Keratinocyte (primary cell): ENCODE data around the gene TAS2R43. TPM values are rescaled to one million over a fixed set of nuclear protein-coding genes. Genes with fewer than 3 reads are reported as not detected.
"Not testable (repeated sequence)": the region's sequence is repeated elsewhere in the genome, so short reads cannot be mapped to it uniquely, and the experiment has no call there.

Experiments used
- DNase-seq: peaks from one replicate; pipeline ENCODE4 v3.0.0-alpha.2; 2011; ENCODE audit warnings: low read depth, missing footprints, low spot score
- FAIRE-seq: peaks from 2 replicates; lab custom pipeline; 2011; peaks lifted over from hg19 to GRCh38; lab: Jason Lieb, UNC
- H2AFZ ChIP-seq: 2 replicates; pipeline ENCODE4 v1.6.0; 2012; ENCODE audit warnings: low read length, control low read depth, inconsistent platforms; ENCODE audit not compliant: control insufficient read depth
- H3K27ac ChIP-seq: 2 replicates; pipeline ENCODE4 v1.5.1; 2011; ENCODE audit warnings: low read length; ENCODE audit not compliant: control insufficient read depth, insufficient read depth
- H3K27me3 ChIP-seq: 3 replicates; pipeline ENCODE4 v1.6.0; 2011; ENCODE audit warnings: low read length; ENCODE audit not compliant: control insufficient read depth, insufficient read depth; ENCODE audit errors: extremely low read depth
- H3K36me3 ChIP-seq, 2 experiments: 2 replicates in 1 of 2; 3 replicates in 1 of 2; pipeline ENCODE4 v1.5.1; 2011; ENCODE audit warnings: low read length in 2 of 2, mild to moderate bottlenecking in 1 of 2; ENCODE audit not compliant: control insufficient read depth in 2 of 2, insufficient read depth in 2 of 2; ENCODE audit errors: extremely low read depth in 1 of 2
- H3K4me1 ChIP-seq: 3 replicates; pipeline ENCODE4 v1.5.1; 2011; ENCODE audit warnings: low read length; ENCODE audit not compliant: control insufficient read depth, insufficient read depth; ENCODE audit errors: extremely low read depth
- H3K4me2 ChIP-seq: 3 replicates; pipeline ENCODE4 v1.6.0; 2011; ENCODE audit warnings: low read depth, low read length; ENCODE audit not compliant: control insufficient read depth, insufficient read depth; ENCODE audit errors: extremely low read depth
- H3K4me3 ChIP-seq, 3 experiments: fragments of 200-600 bp in 1 of 3; sonication (generic) in 1 of 3; 2 replicates in 2 of 3; 3 replicates in 1 of 3; pipeline ENCODE4 v1.5.1; 2011 to 2016; ENCODE audit warnings: low read length in 3 of 3, mild to moderate bottlenecking in 3 of 3, control low read depth in 2 of 3, inconsistent platforms in 1 of 3, low read depth in 1 of 3, mixed read lengths in 1 of 3, mixed run types in 1 of 3, moderate library complexity in 1 of 3; ENCODE audit not compliant: control insufficient read depth in 2 of 3, insufficient read depth in 2 of 3; ENCODE audit errors: extremely low read depth in 1 of 3
- H3K79me2 ChIP-seq: 2 replicates; pipeline ENCODE4 v1.6.0; 2012; ENCODE audit warnings: low read length; ENCODE audit not compliant: control insufficient read depth, insufficient read depth
- H3K9ac ChIP-seq: 3 replicates; pipeline ENCODE4 v1.6.0; 2011; ENCODE audit warnings: low read length; ENCODE audit not compliant: control insufficient read depth, insufficient read depth; ENCODE audit errors: extremely low read depth
- H3K9me1 ChIP-seq: 3 replicates; pipeline ENCODE4 v1.6.0; 2011; ENCODE audit warnings: low read length; ENCODE audit not compliant: control insufficient read depth, insufficient read depth; ENCODE audit errors: extremely low read depth
- H3K9me3 ChIP-seq: 2 replicates; pipeline ENCODE4 v1.5.1; 2012; ENCODE audit warnings: low read depth, low read length; ENCODE audit not compliant: control insufficient read depth
- H4K20me1 ChIP-seq: 3 replicates; pipeline ENCODE4 v1.6.0; 2011; ENCODE audit warnings: low read length; ENCODE audit not compliant: control insufficient read depth, insufficient read depth; ENCODE audit errors: extremely low read depth
- CTCF ChIP-seq, 3 experiments: IDR thresholded peaks in 1 of 3; conservative IDR thresholded peaks in 1 of 3; optimal IDR thresholded peaks in 1 of 3; 2 replicates in 2 of 3; 3 replicates in 1 of 3; pipeline versions ENCODE3 to v1.5.1; 2011; ENCODE audit warnings: low read length in 3 of 3, mild to moderate bottlenecking in 3 of 3, moderate library complexity in 2 of 3, control low read depth in 1 of 3, inconsistent platforms in 1 of 3; ENCODE audit not compliant: insufficient read depth in 2 of 3; ENCODE audit errors: extremely low read depth in 1 of 3
- EZH2 ChIP-seq: IDR thresholded peaks from one replicate; pipeline ENCODE4 v1.6.1; 2012; ENCODE audit warnings: inconsistent platforms, mild to moderate bottlenecking, low read length, moderate library complexity
- dilution Hi-C: fragments of 300-500 bp; cut with MboI; formaldehyde crosslinking; loops from one replicate; pipeline ENCODE4 v1.7.0; 2020; ENCODE audit warnings: low sequenced_read_pairs; ENCODE audit not compliant: extremely low pct_ligation_motif_present
- polyA plus RNA-seq, 5 experiments: library from polyadenylated mRNA; depleted of rRNA in 3 of 5; stranded (reverse) in 3 of 5; stranded (forward) in 1 of 5; unstranded in 1 of 5; fragments of >200 nt; gene quantifications; 1 replicate in 1 of 5; 2 replicates in 3 of 5; 3 replicates in 1 of 5; pipeline versions ENCODE4 v1.2.1 to v1.2.3, GENCODE V29; 2011 to 2012; ENCODE audit warnings: missing spikeins in 2 of 5, low read depth in 1 of 5, low replicate concordance in 1 of 5

TAS2R43 gene
- polyA plus RNA-seq, 1 donor (not counting 4 experiments of a cell fraction or from before 2014, with no cell fraction given) = 0.34 TPM

- Histone ChIP-seq H3K27ac (no peak overlapping the region), H3K79me2 (peaks cover 30% of the 10 kb centered on the region), H4K20me1 (no peaks in the 10 kb centered on the region), H3K9me3 (no peaks in the 10 kb centered on the region), H3K9ac (no peak overlapping the region), H3K36me3 (no peaks in the 10 kb centered on the region), H3K27me3 (no peaks in the 10 kb centered on the region), H3K4me2 (no peak overlapping the region), H3K4me1 (peaks cover 3% of the 10 kb centered on the region), H3K4me3 (no peak overlapping the region), H3K9me1 (no peaks in the 10 kb centered on the region), H2AFZ (no peak overlapping the region)
- DNase-seq = no peak
- TF ChIP-seq EZH2 (no peak), CTCF (optimal IDR thresholded peaks at IDR 0.05 in 1 of 3, IDR thresholded peaks at IDR 0.05 in 1 of 3, conservative IDR thresholded peaks at IDR 0.05 in 1 of 3; ENCODE audit: extremely low read depth in 1 of 3, insufficient read depth in 2 of 3, low read length in 3 of 3) (no peak)
- no peak for FAIRE-seq
- dilution Hi-C loops = no loop called here
These were observed 38.3 kb upstream of the TAS2R43 start for GRCh38 chr12:11130382-11130781.

- H3K9me3 ChIP-seq, H3K9ac ChIP-seq, H3K4me1 ChIP-seq, H3K4me3 ChIP-seq, H2AFZ ChIP-seq, H3K36me3 ChIP-seq, H3K9me1 ChIP-seq, H3K27me3 ChIP-seq, FAIRE-seq, dilution Hi-C loops, DNase-seq, H3K27ac ChIP-seq, H3K4me2 ChIP-seq, H4K20me1 ChIP-seq: not testable (repeated sequence)
- peaks cover 51% of the 10 kb centered on the region for H3K79me2 ChIP-seq
These were observed 22.0 kb upstream of the TAS2R43 start for GRCh38 chr12:11114130-11114529.

GRCh38 chr12:11111213-11111612 is 19.1 kb upstream of the TAS2R43 start:
- H3K36me3 ChIP-seq, H3K9me3 ChIP-seq, H4K20me1 ChIP-seq, H2AFZ ChIP-seq, H3K27ac ChIP-seq, H3K9ac ChIP-seq, dilution Hi-C loops, DNase-seq, H3K9me1 ChIP-seq, H3K27me3 ChIP-seq, FAIRE-seq, H3K4me1 ChIP-seq, H3K4me3 ChIP-seq, H3K4me2 ChIP-seq: not testable (repeated sequence)
- H3K79me2 ChIP-seq = peaks cover 59% of the 10 kb centered on the region
